ENCODE measurements around the gene DUSP28. TPM values are rescaled to one million over a fixed set of nuclear protein-coding genes. Genes with fewer than 3 reads are reported as not detected.

The DUSP28 gene
- total and polyA plus RNA-seq, 10 of the 15 experiments (the other 5 are each of a cell fraction or from before 2014, with no cell fraction given) = 2.5 to 12.5 (median 6.4) TPM

DNA sequence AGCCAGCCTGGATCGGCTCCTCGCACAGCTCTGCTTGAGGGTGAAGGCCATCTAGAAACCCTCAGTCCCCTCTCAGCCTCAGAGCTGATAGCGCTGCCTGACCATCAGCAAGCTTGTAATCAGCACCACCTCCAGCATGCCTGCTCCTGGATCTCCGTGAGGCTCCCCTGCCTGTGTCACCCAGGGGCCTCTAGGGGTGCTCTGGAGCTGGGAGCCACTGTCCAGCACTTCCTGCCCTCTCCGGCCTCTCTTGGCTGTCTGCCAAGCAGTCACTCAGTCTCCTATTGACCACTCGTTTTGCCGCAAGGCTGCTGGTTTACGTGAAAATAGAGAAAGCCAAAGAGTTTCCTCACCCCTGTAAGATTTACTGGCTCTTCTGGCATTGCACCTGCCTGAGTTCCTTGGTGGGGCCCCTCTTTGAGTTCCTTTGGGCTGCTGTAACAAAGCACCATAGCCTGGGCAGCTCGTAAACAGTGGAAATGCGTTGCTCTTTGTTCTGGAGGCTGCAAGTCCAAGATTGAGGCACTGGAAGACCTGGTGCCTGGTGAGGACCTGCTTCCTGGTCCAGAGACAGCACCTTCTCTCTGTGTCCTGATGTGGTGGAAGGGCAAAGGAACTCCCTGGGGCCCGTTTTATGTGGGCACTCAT, 44.3 kb downstream of the DUSP28 start (continued):
- no peak for TF ChIP-seq ZBTB4 (CRISPR knock-in tag; IDR thresholded peaks at IDR 0.05)
- TF ChIP-seq REST (IDR thresholded peaks at IDR 0.05; ENCODE audit: low read depth, low read length) = peak; percentile 52; the same call in 1 of the 2 replicates

- Histone ChIP-seq H3K27ac (ENCODE audit: control insufficient read depth, insufficient read depth) (no peak overlapping the region), H3K9me3 (replicated peaks; ENCODE audit: control insufficient read depth, insufficient read depth, low read length) (no peaks in the 10 kb centered on the region), H2AFZ (ENCODE audit: control insufficient read depth, low read depth, low read length) (no peak overlapping the region), H3K79me2 (ENCODE audit: control insufficient read depth, insufficient read depth, low read length) (no peaks in the 10 kb centered on the region), H3K9ac (ENCODE audit: control insufficient read depth, insufficient read depth, low read length) (no peak overlapping the region), H4K20me1 (ENCODE audit: control insufficient read depth, insufficient read depth) (no peaks in the 10 kb centered on the region), H3K36me3 (ENCODE audit: control insufficient read depth in 2 of 2, insufficient read depth in 2 of 2, low read length in 1 of 2) (peaks cover 0 to 2% of the 10 kb centered on the region in 2 experiments; a peak in 2 of 4 replicates), H3K27me3 (replicated peaks in 1 of 2; ENCODE audit: control insufficient read depth in 2 of 2, insufficient read depth in 2 of 2, low read length in 1 of 2) (no peaks in the 10 kb centered on the region), H3K4me2 (ENCODE audit: control insufficient read depth, insufficient read depth) (no peak overlapping the region), H3K4me1 (ENCODE audit: control insufficient read depth, insufficient read depth, low read length) (no peaks in the 10 kb centered on the region), H3K4me3 (no peak overlapping the region)
- CTCF ChIA-PET = no interaction called here
- RAD21 ChIA-PET (ENCODE audit: unreplicated experiment) = no interaction called here
- in situ Hi-C loops (cut with MboI) (no loop called here), intact Hi-C loops (cut with micrococcal nuclease; ENCODE audit: unreplicated experiment) (no loop called here)
- ATAC-seq (no peak), DNase-seq (ENCODE audit: low read depth, low spot score) (no peak), FAIRE-seq (no peak)
- no TSS peak for BruUV-seq (replicated peaks)
- POLR2A ChIA-PET = no interaction called here
- SMC1A ChIA-PET (ENCODE audit: uncharacterized antibody, unreplicated experiment) = interaction anchor here (0.6 kb wide), 1 partner anchor 1909 kb away, joined by 3 read pairs; no protein-coding TSS in a partner anchor
- 77% methylated on average over 18 of the region's 19 CpGs for WGBS (ENCODE audit: insufficient coverage, insufficient replicate concordance, low lambda C conversion rate, missing lambda C conversion rate)
- TF ChIP-seq EGR1 (IDR thresholded peaks at IDR 0.05; ENCODE audit: borderline replicate concordance in 1 of 2, low read depth in 2 of 2, low read length in 2 of 2) (no peak), POLR2A (IDR thresholded peaks at IDR 0.05; ENCODE audit: low read depth, low read length) (no peak), BMI1 (IDR thresholded peaks at IDR 0.05; ENCODE audit: borderline replicate concordance) (no peak), STAT3 (IDR thresholded peaks at IDR 0.05; ENCODE audit: low read depth, low read length) (no peak), MEF2A (IDR thresholded peaks at IDR 0.05; ENCODE audit: insufficient read depth, low read depth, low read length) (no peak), ZNF274 (IDR thresholded peaks at IDR 0.05; ENCODE audit: insufficient read depth, insufficient read length) (no peak), EP300 (IDR thresholded peaks at IDR 0.05; ENCODE audit: borderline replicate concordance in 1 of 2, control insufficient read depth in 1 of 2, low read depth in 2 of 2, low read length in 2 of 2) (no peak), RCOR1 (conservative IDR thresholded peaks at IDR 0.05; ENCODE audit: low read depth, low read length) (no peak), RBBP5 (conservative IDR thresholded peaks at IDR 0.05) (no peak), TAF1 (IDR thresholded peaks at IDR 0.05; ENCODE audit: borderline replicate concordance, low read depth, low read length) (no peak)
- TF ChIP-seq, protein P1, sequence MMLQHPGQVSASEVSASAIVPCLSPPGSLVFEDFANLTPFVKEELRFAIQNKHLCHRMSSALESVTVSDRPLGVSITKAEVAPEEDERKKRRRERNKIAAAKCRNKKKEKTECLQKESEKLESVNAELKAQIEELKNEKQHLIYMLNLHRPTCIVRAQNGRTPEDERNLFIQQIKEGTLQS (IDR thresholded peaks at IDR 0.05; ENCODE audit: borderline replicate concordance, extremely low read depth, low read depth, low read length) = no peak
Measured at GRCh38 chr2:240604939-240605716, 45.0 kb downstream of the DUSP28 start.
